Subcutaneous abdominal adipose tissue (tissue), 5 donors: ENCODE measurements around the gene PDZD7.

ENCODE experiments used
- H3K27ac ChIP-seq: one replicate; pipeline ENCODE4 v1.7.0; 2013; ENCODE audit warnings: low read depth, mild to moderate bottlenecking, inconsistent platforms, low read length, moderate library complexity
- H3K27me3 ChIP-seq, 5 donors: one replicate each; pipeline ENCODE4 v1.7.0; 2013; ENCODE audit warnings: low read length in 5 of 5, inconsistent platforms in 1 of 5; ENCODE audit not compliant: control insufficient read depth in 5 of 5, insufficient read depth in 4 of 5
- H3K36me3 ChIP-seq, 5 donors: one replicate each; pipeline ENCODE4 v1.7.0; 2013; ENCODE audit warnings: low read length in 5 of 5; ENCODE audit not compliant: control insufficient read depth in 5 of 5, insufficient read depth in 5 of 5
- H3K4me1 ChIP-seq, 5 donors: one replicate each; pipeline ENCODE4 v1.7.0; 2013; ENCODE audit warnings: low read length in 5 of 5, mild to moderate bottlenecking in 3 of 5, moderate library complexity in 1 of 5; ENCODE audit not compliant: control insufficient read depth in 5 of 5, insufficient read depth in 5 of 5
- H3K4me3 ChIP-seq, 5 donors: one replicate each; pipeline ENCODE4 v1.7.0; 2013; ENCODE audit warnings: low read length in 5 of 5, low read depth in 1 of 5
- H3K9ac ChIP-seq, 5 donors: one replicate each; pipeline ENCODE4 v1.7.0; 2013; ENCODE audit warnings: low read length in 5 of 5, mild to moderate bottlenecking in 4 of 5, moderate library complexity in 3 of 5
- H3K9me3 ChIP-seq, 5 donors: one replicate each; pipeline ENCODE4 v1.7.0; 2013; ENCODE audit warnings: low read length in 5 of 5; ENCODE audit not compliant: control insufficient read depth in 5 of 5
- donor health status: healthy.
- donor health status: healthy.
- donor health status: healthy.
- donor health status: healthy.
- donor health status: healthy.

The PDZD7 gene

GRCh38 chr10:101031128-101031795 lies at the start of gene PDZD7, which contains the start of gene SFXN3:
Gene PDZD7, minus strand, starts transcription at chr10:101031129. Its CDS starts 910 bp downstream, at chr10:101030219.
Gene SFXN3, plus strand, starts transcription at chr10:101031234. Its CDS starts 3,461 bp downstream, at chr10:101034695.
- Histone ChIP-seq H3K9me3 (no peaks in the 10 kb centered on the region), H3K9ac (peak within 1 kb of the TSS; percentile 63 to 92 (median 88)), H3K4me3 (peak within 1 kb of the TSS; percentile 90 to 96 (median 93)), H3K27ac (peak within 1 kb of the TSS; percentile 90), H3K4me1 (peaks cover 2 to 52% (median 26%) of the 10 kb centered on the region in 5 donors), H3K36me3 (peaks cover 0 to 19% (median 17%) of the 10 kb centered on the region in 5 donors), H3K27me3 (no peaks in the 10 kb centered on the region)

- no peaks in the 10 kb centered on the region for H3K4me1 ChIP-seq
- H3K9me3 ChIP-seq = no peaks in the 10 kb centered on the region
- H3K27ac ChIP-seq = no peak overlapping the region
- H3K9ac ChIP-seq = no peak overlapping the region
- H3K36me3 ChIP-seq = no peaks in the 10 kb centered on the region
- no peak overlapping the region for H3K4me3 ChIP-seq
- peaks cover 21 to 52% (median 30%) of the 10 kb centered on the region in 5 donors for H3K27me3 ChIP-seq
Observed at GRCh38 chr10:101079874-101080273, 48.9 kb upstream of the PDZD7 start.

GRCh38 chr10:101076630-101077029 lies 45.7 kb upstream of the PDZD7 start:
- H3K4me1 ChIP-seq = peaks cover 0 to 3% (median 0%) of the 10 kb centered on the region in 5 donors
- H3K27me3 ChIP-seq = peaks cover 21 to 62% (median 41%) of the 10 kb centered on the region in 5 donors
- H3K9me3 ChIP-seq = no peaks in the 10 kb centered on the region
- H3K4me3 ChIP-seq = no peak overlapping the region
- H3K9ac ChIP-seq = no peak overlapping the region
- H3K36me3 ChIP-seq = no peaks in the 10 kb centered on the region
- H3K27ac ChIP-seq = no peak overlapping the region

GRCh38 chr10:101075775-101076174 lies 44.8 kb upstream of the PDZD7 start:
- Histone ChIP-seq H3K4me1 (peaks cover 0 to 4% (median 2%) of the 10 kb centered on the region in 5 donors), H3K9ac (no peak overlapping the region), H3K27me3 (peaks cover 22 to 58% (median 44%) of the 10 kb centered on the region in 5 donors), H3K9me3 (no peaks in the 10 kb centered on the region), H3K4me3 (no peak overlapping the region), H3K27ac (no peak overlapping the region), H3K36me3 (no peaks in the 10 kb centered on the region)

GRCh38 chr10:101073631-101074030 lies 42.7 kb upstream of the PDZD7 start:
- Histone ChIP-seq H3K9me3 (no peaks in the 10 kb centered on the region), H3K27ac (no peak overlapping the region), H3K4me3 (no peak overlapping the region), H3K4me1 (peaks cover 0 to 4% (median 2%) of the 10 kb centered on the region in 5 donors), H3K9ac (no peak overlapping the region), H3K36me3 (no peaks in the 10 kb centered on the region), H3K27me3 (peaks cover 25 to 47% (median 40%) of the 10 kb centered on the region in 5 donors)

GRCh38 chr10:101072923-101073322 lies 42.0 kb upstream of the PDZD7 start:
- Histone ChIP-seq H3K4me3 (no peak overlapping the region), H3K27ac (no peak overlapping the region), H3K27me3 (peaks cover 25 to 44% (median 40%) of the 10 kb centered on the region in 5 donors), H3K4me1 (peaks cover 0 to 4% (median 2%) of the 10 kb centered on the region in 5 donors), H3K9ac (no peak overlapping the region), H3K36me3 (no peaks in the 10 kb centered on the region), H3K9me3 (no peaks in the 10 kb centered on the region)

- H3K36me3 ChIP-seq = no peaks in the 10 kb centered on the region
- H3K4me3 ChIP-seq = no peak overlapping the region
- H3K9ac ChIP-seq = no peak overlapping the region
- H3K9me3 ChIP-seq = no peaks in the 10 kb centered on the region
- peaks cover 25 to 50% (median 40%) of the 10 kb centered on the region in 5 donors for H3K27me3 ChIP-seq
- H3K4me1 ChIP-seq = peaks cover 2 to 12% (median 8%) of the 10 kb centered on the region in 5 donors
- no peak overlapping the region for H3K27ac ChIP-seq
Observed at GRCh38 chr10:101071885-101072433, 41.0 kb upstream of the PDZD7 start.

- no peak overlapping the region for H3K27ac ChIP-seq
- H3K27me3 ChIP-seq = peaks cover 28 to 48% (median 39%) of the 10 kb centered on the region in 5 donors
Observed at GRCh38 chr10:101071267-101071884, 40.4 kb upstream of the PDZD7 start.

GRCh38 chr10:101070098-101070497 lies 39.2 kb upstream of the PDZD7 start:
- Histone ChIP-seq H3K4me1 (peaks cover 4 to 29% (median 25%) of the 10 kb centered on the region in 5 donors), H3K27me3 (peaks cover 26 to 37% (median 31%) of the 10 kb centered on the region in 5 donors), H3K4me3 (no peak overlapping the region), H3K36me3 (no peaks in the 10 kb centered on the region), H3K27ac (no peak overlapping the region), H3K9me3 (no peaks in the 10 kb centered on the region), H3K9ac (no peak overlapping the region)

More at GRCh38 chr10:101071267-101071884, 40.4 kb upstream of the PDZD7 start:
- Histone ChIP-seq H3K36me3 (no peaks in the 10 kb centered on the region), H3K4me3 (no peak overlapping the region), H3K4me1 (peaks cover 2 to 17% (median 13%) of the 10 kb centered on the region in 5 donors), H3K9ac (no peak overlapping the region), H3K9me3 (no peaks in the 10 kb centered on the region)

GRCh38 chr10:101069441-101069840 lies 38.5 kb upstream of the PDZD7 start:
- Histone ChIP-seq H3K36me3 (no peaks in the 10 kb centered on the region), H3K9ac (no peak overlapping the region), H3K4me1 (peaks cover 4 to 36% (median 29%) of the 10 kb centered on the region in 5 donors), H3K9me3 (no peaks in the 10 kb centered on the region), H3K4me3 (no peak overlapping the region), H3K27ac (no peak overlapping the region), H3K27me3 (peaks cover 26 to 40% (median 34%) of the 10 kb centered on the region in 5 donors)
